GM12873 (cell line): ENCODE data around the gene RALGPS1.

Experiments used
- TF ChIP-seq, protein P1 (sequence below): IDR thresholded peaks from 2 replicates; pipeline ENCODE4 v1.5.1; 2012; ENCODE audit warnings: low read depth, mild to moderate bottlenecking, moderate library complexity, low read length, control low read depth; ENCODE audit not compliant: insufficient read depth; ENCODE audit errors: missing control alignments

RALGPS1 gene

DNA sequence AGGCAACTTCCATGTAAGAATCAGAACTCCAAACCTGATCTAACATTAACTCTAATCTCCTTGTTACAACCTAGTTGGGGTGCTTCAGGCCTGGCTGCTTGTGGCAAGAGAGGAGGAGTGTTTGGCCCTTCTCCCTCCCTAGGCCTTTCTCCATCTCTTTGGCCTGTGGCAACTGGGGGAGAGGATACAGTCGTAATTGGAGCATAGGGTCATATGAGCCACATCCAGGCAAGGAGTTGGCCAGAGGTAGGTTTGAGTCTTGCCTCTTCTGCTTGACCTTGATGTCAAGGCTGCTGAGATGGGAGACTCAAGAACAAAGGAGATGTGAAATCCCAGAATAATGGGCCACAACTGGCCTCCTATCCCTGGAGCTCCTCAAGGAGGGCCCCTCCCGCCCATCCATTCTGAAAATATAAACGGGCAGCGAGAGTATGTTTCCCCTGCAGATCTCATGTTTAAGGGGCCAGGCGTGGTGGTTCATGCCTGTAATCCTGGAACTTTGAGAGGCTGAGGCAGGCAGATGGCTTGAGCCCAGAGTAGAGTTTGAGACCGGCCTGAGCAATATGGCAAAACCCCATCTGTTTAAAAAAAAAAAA, 267.1 kb downstream of the RALGPS1 start:
- TF ChIP-seq, protein P1, sequence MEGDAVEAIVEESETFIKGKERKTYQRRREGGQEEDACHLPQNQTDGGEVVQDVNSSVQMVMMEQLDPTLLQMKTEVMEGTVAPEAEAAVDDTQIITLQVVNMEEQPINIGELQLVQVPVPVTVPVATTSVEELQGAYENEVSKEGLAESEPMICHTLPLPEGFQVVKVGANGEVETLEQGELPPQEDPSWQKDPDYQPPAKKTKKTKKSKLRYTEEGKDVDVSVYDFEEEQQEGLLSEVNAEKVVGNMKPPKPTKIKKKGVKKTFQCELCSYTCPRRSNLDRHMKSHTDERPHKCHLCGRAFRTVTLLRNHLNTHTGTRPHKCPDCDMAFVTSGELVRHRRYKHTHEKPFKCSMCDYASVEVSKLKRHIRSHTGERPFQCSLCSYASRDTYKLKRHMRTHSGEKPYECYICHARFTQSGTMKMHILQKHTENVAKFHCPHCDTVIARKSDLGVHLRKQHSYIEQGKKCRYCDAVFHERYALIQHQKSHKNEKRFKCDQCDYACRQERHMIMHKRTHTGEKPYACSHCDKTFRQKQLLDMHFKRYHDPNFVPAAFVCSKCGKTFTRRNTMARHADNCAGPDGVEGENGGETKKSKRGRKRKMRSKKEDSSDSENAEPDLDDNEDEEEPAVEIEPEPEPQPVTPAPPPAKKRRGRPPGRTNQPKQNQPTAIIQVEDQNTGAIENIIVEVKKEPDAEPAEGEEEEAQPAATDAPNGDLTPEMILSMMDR: no peak

DNA sequence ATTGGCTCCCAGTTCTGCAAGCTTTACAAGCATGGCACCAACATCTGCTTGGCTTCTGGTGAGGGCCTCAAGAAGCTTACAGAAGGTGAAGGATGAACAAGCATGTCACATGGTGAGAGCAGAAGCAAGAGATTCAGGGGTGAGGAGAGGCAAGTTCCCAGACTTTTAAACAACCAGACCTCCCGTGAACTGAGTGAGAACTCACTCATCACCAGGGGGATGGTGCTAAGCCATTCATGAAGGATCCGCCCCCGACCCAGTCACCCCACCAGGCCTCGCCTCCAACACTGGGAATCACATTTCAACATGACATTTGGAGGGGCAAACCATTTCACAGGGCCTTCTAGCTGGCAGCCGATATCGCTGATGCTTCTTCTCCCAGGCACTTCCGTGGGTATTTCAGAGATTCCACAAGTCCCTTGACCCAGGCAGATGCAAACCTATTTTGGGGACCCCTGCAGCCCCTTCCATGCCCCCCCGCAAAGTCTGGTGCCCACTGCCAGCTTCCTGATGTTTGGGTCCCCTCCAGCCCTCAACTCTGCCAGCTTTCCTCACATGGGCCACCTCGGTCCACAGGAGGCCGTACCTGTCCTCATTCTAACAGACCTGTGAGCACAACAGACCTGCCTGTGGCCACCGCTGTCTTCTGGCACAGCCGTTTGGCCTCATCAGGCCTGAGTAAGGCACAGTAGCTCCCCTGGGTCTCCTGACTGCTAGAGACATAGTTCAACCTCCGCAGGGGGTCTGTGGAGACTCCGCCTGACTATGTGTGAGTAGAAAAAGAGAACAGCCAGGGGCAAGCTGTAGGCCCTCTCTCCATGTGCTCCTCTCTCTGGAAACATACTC, 268.5 kb downstream of the RALGPS1 start:
- TF ChIP-seq, protein P1: no peak

DNA sequence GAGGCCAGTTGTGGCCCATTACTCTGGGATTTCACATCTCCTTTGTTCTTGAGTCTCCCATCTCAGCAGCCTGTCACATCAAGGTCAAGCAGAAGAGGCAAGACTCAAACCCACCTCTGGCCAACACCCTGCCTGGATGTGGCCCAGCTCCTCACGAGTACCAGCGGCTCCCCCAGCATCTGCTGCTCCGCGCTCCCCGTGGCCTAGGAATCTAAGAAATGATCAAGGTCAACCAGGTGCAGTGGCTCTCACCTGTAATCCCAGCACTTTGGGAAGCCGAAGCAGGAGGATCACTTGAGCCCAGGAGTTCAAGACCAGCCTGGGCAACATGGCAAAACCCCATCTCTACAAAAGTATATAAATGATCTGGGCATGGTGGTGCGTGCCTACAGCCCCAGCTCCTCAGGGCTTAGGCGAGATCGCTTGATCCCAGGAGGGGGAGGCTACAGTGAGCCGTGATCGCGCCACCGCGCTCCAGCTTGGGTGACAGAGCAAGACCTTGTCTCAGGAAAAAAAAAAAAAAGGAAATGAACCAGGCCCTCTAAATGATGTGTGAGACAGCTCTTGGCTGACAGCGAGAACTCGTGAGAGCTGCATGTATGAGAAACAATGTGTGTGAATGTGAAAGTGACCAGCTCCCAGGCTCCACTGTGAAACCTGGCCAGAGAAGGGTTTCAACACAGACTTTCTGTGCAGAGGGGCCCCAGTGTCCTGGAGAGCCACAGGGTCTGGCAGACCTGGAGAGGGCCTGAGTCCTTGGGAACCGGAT, 269.4 kb downstream of the RALGPS1 start:
- TF ChIP-seq, protein P1: no peak

DNA sequence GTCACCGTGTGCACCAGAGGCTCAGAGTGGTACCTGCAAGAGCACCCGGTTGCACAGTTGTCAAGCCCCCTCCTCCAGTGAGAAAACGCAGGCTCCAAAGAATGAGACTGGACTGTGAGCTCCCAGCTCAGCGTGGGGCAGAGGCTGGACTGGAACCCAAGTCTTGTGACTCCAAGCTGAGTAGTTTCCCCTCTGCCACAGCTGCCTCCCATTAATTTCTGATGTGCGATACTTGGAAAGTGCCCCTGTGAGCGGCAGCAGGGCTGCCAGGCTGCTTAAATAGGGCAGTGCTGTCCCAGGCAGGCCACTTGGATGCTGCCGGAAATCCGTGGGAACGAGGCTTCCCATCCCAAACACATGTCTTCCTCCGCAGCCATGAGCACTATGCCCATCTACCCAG, 270.1 kb downstream of the RALGPS1 start:
- TF ChIP-seq, protein P1: no peak

DNA sequence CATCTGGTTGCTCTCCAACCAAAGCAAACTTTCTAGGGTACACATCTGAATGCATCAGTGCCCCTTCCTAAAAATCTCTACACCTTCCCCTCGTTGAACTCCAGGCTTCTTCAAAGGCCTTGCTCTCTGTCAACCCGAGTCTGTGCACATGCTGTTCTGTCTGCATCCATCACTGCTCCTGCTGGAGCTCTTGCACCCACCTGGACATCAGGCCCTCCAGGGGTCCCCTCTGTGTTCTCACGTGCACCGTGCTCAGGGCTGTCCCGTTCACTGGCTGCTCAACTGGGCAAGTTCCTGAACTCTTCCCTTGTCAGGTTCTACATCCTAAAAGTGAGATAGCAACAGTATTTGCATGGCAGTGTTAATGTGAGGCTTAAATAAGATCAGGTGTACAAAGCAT, 270.6 kb downstream of the RALGPS1 start:
- TF ChIP-seq, protein P1: no peak

GRCh38 chr9:127185931-127186781, 271.6 kb downstream of the RALGPS1 start:
- TF ChIP-seq, protein P1: no peak
